GM06990 (cell line): ENCODE data around the gene WDR91.

Experiments
- DNase-seq: peaks from one replicate; pipeline ENCODE4 v3.0.0-alpha.2; 2011; ENCODE audit not compliant: insufficient read length; ENCODE audit errors: extremely low read depth
- H3K27me3 ChIP-seq: replicated peaks from 2 replicates; pipeline ENCODE4 v1.6.0; 2011; ENCODE audit warnings: low read length; ENCODE audit not compliant: control insufficient read depth, insufficient read depth
- H3K36me3 ChIP-seq: 2 replicates; pipeline ENCODE4 v1.5.1; 2011; ENCODE audit warnings: low read length; ENCODE audit not compliant: control insufficient read depth, insufficient read depth
- H3K4me3 ChIP-seq: replicated peaks from 2 replicates; pipeline ENCODE4 v1.5.1; 2011; ENCODE audit warnings: low read depth, mild to moderate bottlenecking, control low read depth, low read length
- TF ChIP-seq, protein P1 (sequence below): IDR thresholded peaks from 2 replicates; pipeline ENCODE4 v1.5.1; 2011; ENCODE audit warnings: low read length, control low read depth, mild to moderate bottlenecking, inconsistent platforms; ENCODE audit not compliant: insufficient read depth, poor library complexity, severe bottlenecking

WDR91 gene

DNA sequence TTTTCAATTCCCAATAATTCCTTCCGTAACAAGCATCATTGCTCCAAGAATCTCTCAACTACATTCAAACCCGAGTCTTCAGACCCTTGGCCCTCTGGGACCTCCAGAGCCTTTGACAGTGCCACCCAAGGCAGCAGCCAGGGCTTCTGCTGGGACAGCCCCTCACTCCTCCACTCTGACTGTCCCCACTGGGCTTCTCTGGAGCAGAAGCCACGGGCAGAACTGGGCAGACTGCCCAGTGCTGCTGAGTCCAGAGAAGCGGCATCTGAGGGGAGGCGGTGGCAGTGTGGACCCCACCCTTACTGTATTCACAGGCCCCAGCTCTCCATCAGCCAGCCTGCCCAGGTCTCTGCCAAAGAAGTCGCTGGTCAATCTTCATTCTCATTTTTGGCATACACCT lies 49.7 kb downstream of the WDR91 start:
- Histone ChIP-seq H3K27me3 (no peaks in the 10 kb centered on the region), H3K36me3 (peaks cover 29% of the 10 kb centered on the region), H3K4me3 (no peak overlapping the region)
- TF ChIP-seq, protein P1, sequence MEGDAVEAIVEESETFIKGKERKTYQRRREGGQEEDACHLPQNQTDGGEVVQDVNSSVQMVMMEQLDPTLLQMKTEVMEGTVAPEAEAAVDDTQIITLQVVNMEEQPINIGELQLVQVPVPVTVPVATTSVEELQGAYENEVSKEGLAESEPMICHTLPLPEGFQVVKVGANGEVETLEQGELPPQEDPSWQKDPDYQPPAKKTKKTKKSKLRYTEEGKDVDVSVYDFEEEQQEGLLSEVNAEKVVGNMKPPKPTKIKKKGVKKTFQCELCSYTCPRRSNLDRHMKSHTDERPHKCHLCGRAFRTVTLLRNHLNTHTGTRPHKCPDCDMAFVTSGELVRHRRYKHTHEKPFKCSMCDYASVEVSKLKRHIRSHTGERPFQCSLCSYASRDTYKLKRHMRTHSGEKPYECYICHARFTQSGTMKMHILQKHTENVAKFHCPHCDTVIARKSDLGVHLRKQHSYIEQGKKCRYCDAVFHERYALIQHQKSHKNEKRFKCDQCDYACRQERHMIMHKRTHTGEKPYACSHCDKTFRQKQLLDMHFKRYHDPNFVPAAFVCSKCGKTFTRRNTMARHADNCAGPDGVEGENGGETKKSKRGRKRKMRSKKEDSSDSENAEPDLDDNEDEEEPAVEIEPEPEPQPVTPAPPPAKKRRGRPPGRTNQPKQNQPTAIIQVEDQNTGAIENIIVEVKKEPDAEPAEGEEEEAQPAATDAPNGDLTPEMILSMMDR: no peak
- DNase-seq: no peak

DNA sequence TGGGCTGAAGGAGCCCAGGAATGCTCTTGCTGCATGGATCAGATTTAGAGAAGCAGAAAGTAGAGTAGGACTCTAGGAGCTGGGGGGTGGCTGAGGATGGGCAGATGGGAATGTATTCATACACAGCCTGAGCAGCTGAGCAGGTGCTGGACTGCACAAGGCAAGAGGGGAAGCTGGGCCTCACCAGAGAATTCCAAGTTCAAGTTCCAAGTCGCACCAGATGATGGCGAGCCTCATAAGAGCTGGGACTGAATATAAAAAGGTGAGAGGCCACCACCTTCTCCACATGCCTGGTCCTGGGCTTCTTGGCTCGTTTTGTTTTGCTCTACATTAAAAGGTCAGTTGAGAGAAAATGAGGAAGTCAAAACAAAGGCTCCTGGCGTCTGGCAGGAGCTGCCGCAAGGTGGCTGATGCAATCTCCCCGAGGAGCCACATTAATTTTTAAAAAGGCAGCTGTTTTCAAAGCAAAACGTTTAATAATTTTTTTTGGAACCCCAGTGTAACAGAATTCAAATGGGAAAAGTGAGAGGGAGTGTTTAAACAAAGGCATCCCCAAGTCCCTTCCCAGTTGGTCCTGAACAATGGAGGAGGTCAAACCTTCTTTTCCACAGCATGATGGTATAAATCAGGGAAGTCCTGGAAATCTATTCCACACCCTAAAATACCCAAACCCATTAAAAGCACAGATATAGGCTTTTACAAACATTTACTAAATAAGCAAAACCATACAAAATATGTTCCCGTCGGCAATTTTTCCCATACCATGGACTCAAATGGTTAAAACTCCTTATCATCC lies 50.3 kb downstream of the WDR91 start:
- TF ChIP-seq, protein P1: no peak
- H3K27me3 ChIP-seq: no peaks in the 10 kb centered on the region
- no peak overlapping the region for H3K4me3 ChIP-seq
- peaks cover 24% of the 10 kb centered on the region for H3K36me3 ChIP-seq
- DNase-seq: no peak

DNA sequence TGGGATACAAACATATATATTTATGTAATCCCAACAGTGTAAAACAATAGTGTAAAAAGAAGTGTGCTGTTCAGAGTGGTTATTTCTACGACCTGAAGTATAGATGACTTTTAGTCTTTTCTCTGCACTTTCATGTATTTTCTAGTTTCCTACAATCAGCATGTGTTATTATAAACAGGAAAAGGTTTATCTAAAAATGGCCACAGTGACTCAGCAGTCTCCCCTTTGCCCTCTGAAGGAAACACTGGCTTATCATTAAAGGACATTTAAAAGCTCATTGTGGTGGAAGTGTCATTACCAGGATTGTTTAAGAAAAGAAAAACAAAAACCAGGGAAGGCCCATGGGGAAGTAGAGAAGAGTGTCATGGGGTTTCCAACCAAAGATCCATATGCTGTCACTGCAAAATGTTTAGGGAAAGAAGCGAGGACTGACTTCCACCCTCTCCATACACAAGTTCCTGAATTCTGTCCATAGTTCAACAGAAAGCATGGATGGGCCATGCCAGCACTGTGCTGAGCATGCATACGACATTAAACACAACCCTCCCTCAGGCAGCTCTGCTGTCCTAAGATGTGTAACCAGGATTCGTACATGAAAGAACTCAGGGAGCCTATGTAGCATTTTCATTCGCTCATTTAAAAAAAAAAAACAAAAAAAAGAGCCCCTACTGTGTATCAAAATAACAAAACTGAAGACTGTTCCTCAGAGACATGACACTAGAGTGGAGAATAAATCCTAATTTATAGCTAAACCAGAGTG lies 51.0 kb downstream of the WDR91 start:
- no peak for DNase-seq
- peaks cover 18% of the 10 kb centered on the region for H3K36me3 ChIP-seq
- H3K27me3 ChIP-seq: no peaks in the 10 kb centered on the region
- H3K4me3 ChIP-seq: no peak overlapping the region; the same call in 1 of the 2 replicates
- TF ChIP-seq, protein P1: no peak

DNA sequence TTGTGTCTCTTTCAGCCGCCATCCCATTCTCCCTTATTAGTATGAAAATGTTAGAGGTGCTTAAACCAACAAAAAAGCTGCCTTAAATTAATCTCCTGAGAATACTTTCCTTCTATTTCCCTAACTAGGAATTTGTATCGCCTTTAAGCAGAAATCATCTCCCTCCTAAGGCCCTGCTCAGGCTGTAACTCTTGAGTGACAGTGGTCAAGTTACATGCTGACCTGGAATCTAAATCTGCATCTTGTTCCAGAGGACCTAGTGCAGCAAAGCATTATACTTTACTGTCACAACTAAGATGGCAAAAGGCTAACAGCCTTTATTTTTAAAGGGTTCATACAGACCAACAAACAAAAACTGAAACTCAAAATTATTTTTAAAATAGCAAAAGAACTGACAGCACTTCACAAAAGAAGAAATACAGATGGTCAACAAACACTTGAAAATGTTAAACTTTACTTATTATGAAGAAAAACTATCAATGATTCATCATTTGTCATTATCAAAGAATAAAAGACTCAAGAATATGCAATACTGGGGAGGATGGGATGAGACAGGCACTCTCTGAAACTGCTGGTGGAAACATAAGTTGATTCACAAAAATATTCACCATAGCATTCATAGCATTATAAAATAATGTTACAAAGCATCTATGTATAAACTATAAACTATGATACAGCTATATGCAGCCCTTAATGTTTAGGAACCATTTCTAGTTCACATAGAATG lies 51.8 kb downstream of the WDR91 start:
- H3K27me3 ChIP-seq: no peaks in the 10 kb centered on the region
- TF ChIP-seq, protein P1: no peak
- no peak overlapping the region; the same call in 1 of the 2 replicates for H3K4me3 ChIP-seq
- H3K36me3 ChIP-seq: peaks cover 12% of the 10 kb centered on the region
- DNase-seq: no peak

DNA sequence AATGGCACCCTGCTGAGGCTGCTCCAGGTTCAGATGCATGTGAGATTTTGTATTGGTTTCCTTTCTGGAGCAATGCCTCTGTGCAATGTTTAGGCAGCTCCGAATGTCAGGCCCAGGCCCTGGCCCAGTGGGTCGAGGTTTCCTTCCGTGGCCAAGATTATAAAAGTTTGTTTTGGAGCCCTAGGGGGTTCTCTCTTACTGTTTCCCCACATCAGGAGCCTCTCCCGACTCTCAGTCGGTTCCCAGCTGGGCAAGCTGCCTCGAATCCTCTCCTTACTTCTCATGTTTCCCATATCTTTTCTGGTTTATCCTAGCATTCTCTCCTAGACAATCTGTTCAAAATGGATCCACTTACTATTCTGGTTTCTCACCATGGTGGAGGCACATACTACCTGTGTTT lies 52.5 kb downstream of the WDR91 start:
- TF ChIP-seq, protein P1: no peak
- no peaks in the 10 kb centered on the region for H3K27me3 ChIP-seq
- DNase-seq: no peak
- H3K4me3 ChIP-seq: no peak overlapping the region
- H3K36me3 ChIP-seq: peaks cover 8% of the 10 kb centered on the region
